Measurements from ENCODE around the gene PARD3. TPM values are rescaled to one million over a fixed set of nuclear protein-coding genes. Genes with fewer than 3 reads are reported as not detected.

PARD3 gene
- total RNA-seq, 4 donors from 2014 or later: 39.2 to 124 (median 48.0) TPM

- H3K9me3 ChIP-seq: no peaks in the 10 kb centered on the region
- H3K27me3 ChIP-seq: no peaks in the 10 kb centered on the region
- H3K27ac ChIP-seq: no peak overlapping the region
- no peak overlapping the region for H3K4me3 ChIP-seq
- no peaks in the 10 kb centered on the region for H3K4me1 ChIP-seq
- H3K36me3 ChIP-seq: no peaks in the 10 kb centered on the region
- TF ChIP-seq CTCF (IDR thresholded peaks at IDR 0.05): no peak
- no peak for TF ChIP-seq POLR2A (IDR thresholded peaks at IDR 0.05)
- DNase-seq: no peak
Measured at GRCh38 chr10:34567659-34568253, 247.3 kb downstream of the PARD3 start.

GRCh38 chr10:34565934-34566333 is 249.2 kb downstream of the PARD3 start:
- no peaks in the 10 kb centered on the region for H3K27me3 ChIP-seq
- H3K27ac ChIP-seq: no peak overlapping the region
- no peaks in the 10 kb centered on the region for H3K9me3 ChIP-seq
- DNase-seq: no peak
- no peaks in the 10 kb centered on the region for H3K36me3 ChIP-seq
- no peaks in the 10 kb centered on the region for H3K4me1 ChIP-seq
- H3K4me3 ChIP-seq: no peak overlapping the region
- TF ChIP-seq POLR2A (IDR thresholded peaks at IDR 0.05) (no peak), CTCF (IDR thresholded peaks at IDR 0.05) (no peak)

GRCh38 chr10:34558093-34558583 is 257.0 kb downstream of the PARD3 start:
- no peaks in the 10 kb centered on the region for H3K4me1 ChIP-seq
- no peak overlapping the region for H3K27ac ChIP-seq
- no peaks in the 10 kb centered on the region for H3K9me3 ChIP-seq
- TF ChIP-seq POLR2A (IDR thresholded peaks at IDR 0.05): no peak
- TF ChIP-seq CTCF (IDR thresholded peaks at IDR 0.05): no peak
- no peak overlapping the region for H3K4me3 ChIP-seq
- H3K36me3 ChIP-seq: no peaks in the 10 kb centered on the region
- H3K27me3 ChIP-seq: no peaks in the 10 kb centered on the region
- DNase-seq: no peak

- Histone ChIP-seq H3K4me1 (no peaks in the 10 kb centered on the region), H3K4me3 (no peak overlapping the region)
- TF ChIP-seq CTCF (IDR thresholded peaks at IDR 0.05): no peak
- no peak for TF ChIP-seq POLR2A (IDR thresholded peaks at IDR 0.05)
Measured at GRCh38 chr10:34557173-34557572, 257.9 kb downstream of the PARD3 start.

GRCh38 chr10:34555653-34556052 is 259.4 kb downstream of the PARD3 start:
- no peaks in the 10 kb centered on the region for H3K4me1 ChIP-seq
- no peaks in the 10 kb centered on the region for H3K27me3 ChIP-seq
- DNase-seq: no peak
- TF ChIP-seq CTCF (IDR thresholded peaks at IDR 0.05) (no peak), POLR2A (IDR thresholded peaks at IDR 0.05) (no peak)
- H3K4me3 ChIP-seq: no peak overlapping the region
- H3K9me3 ChIP-seq: no peaks in the 10 kb centered on the region
- no peak overlapping the region for H3K27ac ChIP-seq
- no peaks in the 10 kb centered on the region for H3K36me3 ChIP-seq

More at GRCh38 chr10:34557173-34557572, 257.9 kb downstream of the PARD3 start:
- no peaks in the 10 kb centered on the region for H3K36me3 ChIP-seq
- no peaks in the 10 kb centered on the region for H3K27me3 ChIP-seq
- DNase-seq: no peak
- H3K9me3 ChIP-seq: no peaks in the 10 kb centered on the region
- no peak overlapping the region for H3K27ac ChIP-seq

Measured in Peyer's patch (tissue), 4 donors.